ENCODE data around the gene GGT1. TPM values are rescaled to one million over a fixed set of nuclear protein-coding genes. Genes with fewer than 3 reads are reported as not detected.
"Not testable (repeated sequence)": the region's sequence is repeated elsewhere in the genome, so short reads cannot be mapped to it uniquely, and the experiment has no call there.

GGT1 gene
- total RNA-seq, 1 donor from 2014 or later, result 7.7 TPM

GRCh38 chr22:24595863-24596262 lies 7.1 kb upstream of the GGT1 start:
- Mint-ChIP-seq H3K27ac (peak overlapping the region; percentile 9), H3K27me3 (ENCODE audit: insufficient read depth, low read depth) (peaks cover 10% of the 10 kb centered on the region), H3K4me1 (peaks cover 12% of the 10 kb centered on the region), H3K36me3 (no peaks in the 10 kb centered on the region), H3K9me3 (no peaks in the 10 kb centered on the region), H3K4me3 (no peak overlapping the region)
- H3K27ac ChIP-seq, result no peak overlapping the region
- H3K36me3 ChIP-seq, result no peaks in the 10 kb centered on the region
- H3K9ac ChIP-seq, result no peak overlapping the region
- TF ChIP-seq EZH2 (IDR thresholded peaks at IDR 0.05), result no peak
- no peak for TF ChIP-seq CTCF (IDR thresholded peaks at IDR 0.05)
- TF ChIP-seq EZH2phosphoT487 (IDR thresholded peaks at IDR 0.05), result no peak
- H3K9me3 ChIP-seq (ENCODE audit: low read depth), result no peaks in the 10 kb centered on the region
- H3K4me2 ChIP-seq, result no peak overlapping the region
- H3K4me3 ChIP-seq, result no peak overlapping the region
- no peaks in the 10 kb centered on the region for H4K20me1 ChIP-seq (ENCODE audit: low read depth)
- no peaks in the 10 kb centered on the region for H3K27me3 ChIP-seq
- H2AFZ ChIP-seq (replicated peaks), result no peak overlapping the region
- no peaks in the 10 kb centered on the region for H3K79me2 ChIP-seq (ENCODE audit: low read depth)
- DNase-seq (ENCODE audit: low spot score), result no peak
- peaks cover 4% of the 10 kb centered on the region for H3F3A ChIP-seq (ENCODE audit: low read depth)
- peaks cover 8% of the 10 kb centered on the region for H3K4me1 ChIP-seq

GRCh38 chr22:24597076-24597475 lies 5.9 kb upstream of the GGT1 start:
- DNase-seq (ENCODE audit: low spot score), result not testable (repeated sequence)

GRCh38 chr22:24599514-24599913 lies 3.5 kb upstream of the GGT1 start:
- Mint-ChIP-seq H3K9me3 (no peaks in the 10 kb centered on the region), H3K4me3 (no peak overlapping the region), H3K4me1 (peaks cover 17% of the 10 kb centered on the region), H3K27me3 (ENCODE audit: insufficient read depth, low read depth) (peaks cover 10% of the 10 kb centered on the region), H3K36me3 (no peaks in the 10 kb centered on the region), H3K27ac (peak overlapping the region; percentile 64)
- Histone ChIP-seq H3K9ac (no peak overlapping the region), H3K4me1 (peaks cover 27% of the 10 kb centered on the region), H4K20me1 (ENCODE audit: low read depth) (no peaks in the 10 kb centered on the region), H3K4me3 (no peak overlapping the region), H3K27me3 (no peaks in the 10 kb centered on the region), H2AFZ (replicated peaks) (no peak overlapping the region), H3K79me2 (ENCODE audit: low read depth) (no peaks in the 10 kb centered on the region), H3K27ac (no peak overlapping the region), H3K4me2 (no peak overlapping the region), H3F3A (ENCODE audit: low read depth) (peaks cover 15% of the 10 kb centered on the region), H3K9me3 (ENCODE audit: low read depth) (no peaks in the 10 kb centered on the region), H3K36me3 (no peaks in the 10 kb centered on the region)
- TF ChIP-seq EZH2phosphoT487 (IDR thresholded peaks at IDR 0.05) (no peak), EZH2 (IDR thresholded peaks at IDR 0.05) (no peak), CTCF (IDR thresholded peaks at IDR 0.05) (no peak)
- DNase-seq (ENCODE audit: low spot score), result no peak

More at GRCh38 chr22:24597076-24597475, 5.9 kb upstream of the GGT1 start:
- H3K4me3 Mint-ChIP-seq; H3K4me1 ChIP-seq; H3K9me3 ChIP-seq (ENCODE audit: low read depth); H3K79me2 ChIP-seq (ENCODE audit: low read depth); H3F3A ChIP-seq (ENCODE audit: low read depth); H3K27me3 ChIP-seq; H3K27ac Mint-ChIP-seq; H3K36me3 ChIP-seq; H2AFZ ChIP-seq (replicated peaks); H3K4me2 ChIP-seq; H3K4me3 ChIP-seq; H3K36me3 Mint-ChIP-seq; H3K9me3 Mint-ChIP-seq; H3K27ac ChIP-seq; H4K20me1 ChIP-seq (ENCODE audit: low read depth); H3K9ac ChIP-seq: not testable (repeated sequence)
- peaks cover 11% of the 10 kb centered on the region for H3K4me1 Mint-ChIP-seq
- H3K27me3 Mint-ChIP-seq (ENCODE audit: insufficient read depth, low read depth), result peaks cover 11% of the 10 kb centered on the region

GRCh38 chr22:24599958-24600715 lies 2.9 kb upstream of the GGT1 start:
- H2AFZ ChIP-seq (replicated peaks); H3K4me3 Mint-ChIP-seq; DNase-seq (ENCODE audit: low spot score); H4K20me1 ChIP-seq (ENCODE audit: low read depth); H3K36me3 Mint-ChIP-seq; H3K4me2 ChIP-seq; H3K27me3 Mint-ChIP-seq (ENCODE audit: insufficient read depth, low read depth); H3K27ac Mint-ChIP-seq; H3K9me3 Mint-ChIP-seq; H3K4me3 ChIP-seq; H3K36me3 ChIP-seq; H3K79me2 ChIP-seq (ENCODE audit: low read depth); H3K27ac ChIP-seq; H3K27me3 ChIP-seq; H3K9ac ChIP-seq; H3K9me3 ChIP-seq (ENCODE audit: low read depth): not testable (repeated sequence)
- peaks cover 20% of the 10 kb centered on the region for H3K4me1 ChIP-seq
- peaks cover 18% of the 10 kb centered on the region for H3F3A ChIP-seq (ENCODE audit: low read depth)
- H3K4me1 Mint-ChIP-seq, result peaks cover 16% of the 10 kb centered on the region
